Nephron progenitor cell (in vitro differentiated cells): ENCODE measurements around the gene TENT5C.

Source experiments
- DNase-seq: peaks from one replicate; pipeline ENCODE4 v3.0.0; 2021
- H3K27ac Mint-ChIP-seq: 2 replicates; pipeline ENCODE4 v1.8.0; 2021; ENCODE audit warnings: mild to moderate bottlenecking, moderate library complexity, mixed read lengths
- H3K27me3 Mint-ChIP-seq: 2 replicates; pipeline ENCODE4 v1.8.0; 2021; ENCODE audit warnings: mild to moderate bottlenecking, low read depth, mixed read lengths; ENCODE audit not compliant: poor library complexity
- H3K36me3 Mint-ChIP-seq: 2 replicates; pipeline ENCODE4 v1.8.0; 2021; ENCODE audit warnings: low read depth, mixed read lengths
- H3K4me1 Mint-ChIP-seq: 2 replicates; pipeline ENCODE4 v1.8.0; 2021; ENCODE audit warnings: mixed read lengths
- H3K4me3 Mint-ChIP-seq: 2 replicates; pipeline ENCODE4 v1.8.0; 2021; ENCODE audit warnings: mild to moderate bottlenecking, moderate library complexity, mixed read lengths
- H3K9me3 Mint-ChIP-seq: 2 replicates; pipeline ENCODE4 v1.8.0; 2021; ENCODE audit warnings: mild to moderate bottlenecking, moderate library complexity, mixed read lengths
- CTCF ChIP-seq: fragments of 200-600 bp; sonication (generic); IDR thresholded peaks from 2 replicates; pipeline ENCODE4 v1.5.0; 2021; ENCODE audit warnings: antibody characterized with exemption

Gene TENT5C

GRCh38 chr1:117671781-117672501 lies 66.1 kb downstream of the TENT5C start:
- Mint-ChIP-seq H3K36me3 (no peaks in the 10 kb centered on the region), H3K4me1 (no peaks in the 10 kb centered on the region), H3K4me3 (no peak overlapping the region), H3K27ac (no peak overlapping the region), H3K9me3 (no peaks in the 10 kb centered on the region), H3K27me3 (peaks cover 11% of the 10 kb centered on the region)
- peak; percentile 26 for DNase-seq
- peak; percentile 8 for TF ChIP-seq CTCF

GRCh38 chr1:117672756-117673155 lies 66.9 kb downstream of the TENT5C start:
- no peaks in the 10 kb centered on the region for H3K9me3 Mint-ChIP-seq
- H3K36me3 Mint-ChIP-seq: no peaks in the 10 kb centered on the region
- H3K27me3 Mint-ChIP-seq: peaks cover 11% of the 10 kb centered on the region
- no peak overlapping the region for H3K4me3 Mint-ChIP-seq
- no peak overlapping the region for H3K27ac Mint-ChIP-seq
- H3K4me1 Mint-ChIP-seq: no peaks in the 10 kb centered on the region
- TF ChIP-seq CTCF: no peak
- DNase-seq: no peak

- no peak for TF ChIP-seq CTCF
- Mint-ChIP-seq H3K27me3 (peaks cover 11% of the 10 kb centered on the region), H3K36me3 (no peaks in the 10 kb centered on the region), H3K4me3 (no peak overlapping the region), H3K27ac (no peak overlapping the region), H3K9me3 (no peaks in the 10 kb centered on the region), H3K4me1 (no peaks in the 10 kb centered on the region)
- no peak for DNase-seq
These were observed 67.6 kb downstream of the TENT5C start for GRCh38 chr1:117673405-117673804.

DNA sequence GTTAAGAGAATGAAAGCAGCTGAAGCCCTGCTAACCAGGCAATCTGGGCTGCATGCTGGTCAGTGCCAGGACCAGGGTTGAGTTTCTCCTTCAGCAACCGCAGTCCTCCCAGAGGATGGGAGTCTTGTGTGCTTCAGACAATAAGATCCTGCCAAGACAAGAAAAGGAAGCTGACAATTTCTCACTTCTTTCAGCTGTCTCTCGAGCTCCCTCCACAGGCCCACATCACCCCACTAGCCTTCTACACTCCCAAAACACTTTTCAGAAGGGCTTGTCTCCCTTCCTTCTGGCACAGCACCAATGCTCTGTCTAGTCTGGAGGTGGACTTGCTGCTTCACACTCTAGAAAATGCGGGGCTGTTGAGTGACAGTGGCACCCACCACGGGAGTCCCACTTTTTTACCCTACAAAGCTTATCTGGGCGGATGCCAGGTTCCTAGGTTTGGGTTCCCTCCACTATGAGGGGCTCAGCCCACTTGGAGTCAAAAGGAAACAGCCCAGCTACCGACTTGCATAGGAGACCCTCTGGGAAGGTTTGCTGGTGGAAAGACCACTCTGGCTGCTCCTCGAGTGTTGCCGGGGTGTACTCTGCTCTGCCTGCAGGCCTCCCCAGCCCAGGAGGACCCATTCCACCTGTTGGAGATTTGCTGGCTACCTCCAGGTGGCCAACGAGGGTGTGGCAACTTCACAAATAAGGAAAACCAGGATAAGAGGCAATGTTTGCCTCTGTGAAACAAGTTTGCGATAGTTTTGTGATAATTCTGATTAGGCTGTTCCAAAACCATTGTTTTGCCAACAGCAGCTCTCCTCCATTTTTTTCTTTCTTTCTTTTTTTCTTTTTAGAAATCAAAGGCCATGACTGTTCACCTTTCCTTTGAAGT lies 68.9 kb downstream of the TENT5C start:
- no peaks in the 10 kb centered on the region for H3K9me3 Mint-ChIP-seq
- no peaks in the 10 kb centered on the region for H3K36me3 Mint-ChIP-seq
- no peak overlapping the region for H3K27ac Mint-ChIP-seq
- no peak for TF ChIP-seq CTCF
- H3K4me1 Mint-ChIP-seq: no peaks in the 10 kb centered on the region
- peaks cover 11% of the 10 kb centered on the region for H3K27me3 Mint-ChIP-seq
- no peak for DNase-seq
- H3K4me3 Mint-ChIP-seq: no peak overlapping the region

GRCh38 chr1:117675907-117676430 lies 70.1 kb downstream of the TENT5C start:
- Mint-ChIP-seq H3K27ac (no peak overlapping the region), H3K4me1 (no peaks in the 10 kb centered on the region), H3K27me3 (peaks cover 6% of the 10 kb centered on the region), H3K36me3 (no peaks in the 10 kb centered on the region), H3K9me3 (no peaks in the 10 kb centered on the region), H3K4me3 (no peak overlapping the region)
- DNase-seq: no peak
- no peak for TF ChIP-seq CTCF
